Smooth muscle cell (in vitro differentiated cells): Measurements from ENCODE around the gene PNMA5. TPM values are rescaled to one million over a fixed set of nuclear protein-coding genes. Genes with fewer than 3 reads are reported as not detected.
"Not testable (repeated sequence)": the region's sequence is repeated elsewhere in the genome, so short reads cannot be mapped to it uniquely, and the experiment has no call there.

Experiments used
- DNase-seq: peaks from one replicate; lab custom pipeline; 2025; ENCODE audit not compliant: unreplicated experiment; lab: John Stamatoyannopoulos, UW
- H2AFZ ChIP-seq: fragments of 200-600 bp; sonication (generic); 2 replicates; pipeline ENCODE4 v1.6.0; 2016; ENCODE audit warnings: antibody characterized with exemption, low read depth, mild to moderate bottlenecking
- H3F3A ChIP-seq: fragments of 200-600 bp; sonication (generic); 2 replicates; pipeline ENCODE4 v1.6.0; 2017; ENCODE audit warnings: antibody characterized with exemption, low read depth
- H3K27ac ChIP-seq: fragments of 200-600 bp; sonication (generic); 2 replicates; pipeline ENCODE4 v1.5.1; 2016; ENCODE audit warnings: low read depth, mild to moderate bottlenecking
- H3K27me3 ChIP-seq: fragments of 200-600 bp; sonication (generic); 2 replicates; pipeline ENCODE4 v1.6.1; 2016; ENCODE audit warnings: low read depth, mild to moderate bottlenecking
- H3K36me3 ChIP-seq: fragments of 200-600 bp; sonication (generic); 2 replicates; pipeline ENCODE4 v1.5.1; 2016; ENCODE audit warnings: low read depth
- H3K4me1 ChIP-seq: fragments of 200-600 bp; sonication (generic); 2 replicates; pipeline ENCODE4 v1.5.1; 2016; ENCODE audit warnings: low read depth
- H3K4me2 ChIP-seq: fragments of 200-600 bp; sonication (generic); 2 replicates; pipeline ENCODE4 v1.6.0; 2016; ENCODE audit warnings: mild to moderate bottlenecking
- H3K4me3 ChIP-seq: fragments of 200-600 bp; sonication (generic); 2 replicates; pipeline ENCODE4 v1.5.1; 2016; ENCODE audit warnings: mild to moderate bottlenecking
- H3K79me2 ChIP-seq: fragments of 200-600 bp; sonication (generic); 2 replicates; pipeline ENCODE4 v1.6.0; 2016; ENCODE audit warnings: low read depth, mild to moderate bottlenecking
- H3K9ac ChIP-seq: fragments of 200-600 bp; sonication (generic); 2 replicates; pipeline ENCODE4 v1.6.0; 2016; ENCODE audit warnings: low read depth
- H3K9me3 ChIP-seq: fragments of 200-600 bp; sonication (generic); replicated peaks from 2 replicates; pipeline ENCODE4 v1.5.1; 2016; ENCODE audit warnings: low read depth
- H4K20me1 ChIP-seq: fragments of 200-600 bp; sonication (generic); 2 replicates; pipeline ENCODE4 v1.6.0; 2016; ENCODE audit warnings: low read depth
- CTCF ChIP-seq: fragments of 200-600 bp; sonication (generic); IDR thresholded peaks from 2 replicates; pipeline ENCODE4 v1.5.1; 2017; ENCODE audit warnings: borderline replicate concordance, mild to moderate bottlenecking, antibody characterized with exemption; ENCODE audit not compliant: insufficient read depth, poor library complexity, severe bottlenecking
- WGBS: methylation state at CpG from one replicate; pipeline ENCODE4 v1.1.7; 2016; ENCODE audit warnings: low lambda C conversion rate; 5-methylcytosine and 5-hydroxymethylcytosine counted together
- polyA plus RNA-seq: library from polyadenylated mRNA; unstranded; fragments of >200 nt; fragmentation: Nextera tagmentation; extraction: Ambion mirVana; gene quantifications from 2 replicates; pipeline ENCODE4 v1.2.1, GENCODE V29; 2016
- total RNA-seq: library from RNA; depleted of rRNA; stranded (reverse); fragments of >200 nt; gene quantifications from 2 replicates; pipeline ENCODE4 v1.2.3, GENCODE V29; 2014

PNMA5 gene
- total and polyA plus RNA-seq, 2 experiments from 2014 or later, result not detected

GRCh38 chrX:152987801-152988200 lies 6.1 kb downstream of the PNMA5 start:
- Histone ChIP-seq H4K20me1 (no peaks in the 10 kb centered on the region), H3F3A (no peaks in the 10 kb centered on the region), H3K36me3 (no peaks in the 10 kb centered on the region), H2AFZ (no peak overlapping the region), H3K9ac (no peak overlapping the region), H3K4me3 (no peak overlapping the region), H3K4me1 (no peaks in the 10 kb centered on the region), H3K79me2 (no peaks in the 10 kb centered on the region), H3K4me2 (no peak overlapping the region), H3K9me3 (no peaks in the 10 kb centered on the region), H3K27ac (no peak overlapping the region), H3K27me3 (no peaks in the 10 kb centered on the region)
- no peak for TF ChIP-seq CTCF
- WGBS, result 88% methylated on average over 8 of the region's 8 CpGs
- no peak for DNase-seq

- not testable (repeated sequence) for H3K4me3 ChIP-seq, H3K9ac ChIP-seq, H3K27me3 ChIP-seq, H3K36me3 ChIP-seq, H3K4me1 ChIP-seq, H3K4me2 ChIP-seq, H4K20me1 ChIP-seq, H3K27ac ChIP-seq, H3K9me3 ChIP-seq, H3K79me2 ChIP-seq, H2AFZ ChIP-seq, H3F3A ChIP-seq, DNase-seq
- no CpG with 5 or more reads among the region's 10 CpGs for WGBS
Measured at GRCh38 chrX:152987156-152987555, 6.8 kb downstream of the PNMA5 start.

GRCh38 chrX:152985383-152985782 lies 8.5 kb downstream of the PNMA5 start:
- not testable (repeated sequence) for H3K4me3 ChIP-seq, H2AFZ ChIP-seq, H3K9me3 ChIP-seq, H3K36me3 ChIP-seq, H3K79me2 ChIP-seq, H3K9ac ChIP-seq, DNase-seq, H3K27ac ChIP-seq, H3K27me3 ChIP-seq, H4K20me1 ChIP-seq, H3K4me1 ChIP-seq, H3K4me2 ChIP-seq, H3F3A ChIP-seq
- 57% methylated on average over 1 of the region's 4 CpGs for WGBS

- Histone ChIP-seq H3F3A (no peaks in the 10 kb centered on the region), H3K36me3 (no peaks in the 10 kb centered on the region)
Measured at GRCh38 chrX:152968193-152968592, 25.7 kb downstream of the PNMA5 start.

More at GRCh38 chrX:152968193-152968592, 25.7 kb downstream of the PNMA5 start:
- Histone ChIP-seq H3K27ac (no peak overlapping the region), H4K20me1 (no peaks in the 10 kb centered on the region), H3K4me1 (no peaks in the 10 kb centered on the region), H3K79me2 (no peaks in the 10 kb centered on the region), H3K9me3 (no peaks in the 10 kb centered on the region), H3K27me3 (no peaks in the 10 kb centered on the region), H3K4me2 (no peak overlapping the region), H2AFZ (no peak overlapping the region), H3K4me3 (no peak overlapping the region), H3K9ac (no peak overlapping the region)
- 69% methylated on average over 2 of the region's 2 CpGs for WGBS
- no peak for DNase-seq
- TF ChIP-seq CTCF, result no peak
